CD4-positive, alpha-beta T cell treated with Interleukin-1 beta for 1 hour (primary cell): ENCODE measurements around the gene OPCML.
A peak's percentile ranks its signal among the peaks of the same experiment; 100 is the strongest.

Source experiments
- DNase-seq, 2 donors: peaks; one replicate each; pipeline ENCODE4 v3.0.0-alpha.2; 2020 to 2022

Gene OPCML

GRCh38 chr11:132962041-132962440 lies 570.3 kb downstream of the OPCML start:
- no peak for DNase-seq

- no peak for DNase-seq
Observed at GRCh38 chr11:132961453-132961852, 570.8 kb downstream of the OPCML start.

- no peak for DNase-seq
Observed at GRCh38 chr11:132960273-132961078, 571.8 kb downstream of the OPCML start.

- DNase-seq, result no peak
Observed at GRCh38 chr11:132959693-132960092, 572.6 kb downstream of the OPCML start.

GRCh38 chr11:132957881-132958280 lies 574.4 kb downstream of the OPCML start:
- no peak for DNase-seq

GRCh38 chr11:132948252-132948651 lies 584.0 kb downstream of the OPCML start:
- DNase-seq, result no peak

GRCh38 chr11:132944569-132944944 lies 587.7 kb downstream of the OPCML start:
- no peak for DNase-seq

GRCh38 chr11:132943706-132944568 lies 588.4 kb downstream of the OPCML start:
- DNase-seq, result no peak

GRCh38 chr11:132943357-132943705 lies 589.0 kb downstream of the OPCML start:
- DNase-seq, result no peak

- no peak for DNase-seq
Observed at GRCh38 chr11:132942611-132943356, 589.5 kb downstream of the OPCML start.

- DNase-seq, result no peak
Observed at GRCh38 chr11:132941761-132942160, 590.5 kb downstream of the OPCML start.

- DNase-seq, result peak in 1 of 2 donors; percentile 3
Observed at GRCh38 chr11:132941024-132941646, 591.2 kb downstream of the OPCML start.

GRCh38 chr11:132937016-132937415 lies 595.3 kb downstream of the OPCML start:
- no peak for DNase-seq

- DNase-seq, result no peak
Observed at GRCh38 chr11:132935383-132935782, 596.9 kb downstream of the OPCML start.

- DNase-seq, result no peak
Observed at GRCh38 chr11:132933703-132934102, 598.6 kb downstream of the OPCML start.

- no peak for DNase-seq
Observed at GRCh38 chr11:132925825-132926469, 606.4 kb downstream of the OPCML start.

GRCh38 chr11:132921597-132921996 lies 610.7 kb downstream of the OPCML start:
- no peak for DNase-seq

GRCh38 chr11:132920451-132921096 lies 611.7 kb downstream of the OPCML start:
- no peak for DNase-seq

- DNase-seq, result no peak
Observed at GRCh38 chr11:132914600-132914999, 617.7 kb downstream of the OPCML start.

GRCh38 chr11:132913886-132914285 lies 618.4 kb downstream of the OPCML start:
- no peak for DNase-seq

- no peak for DNase-seq
Observed at GRCh38 chr11:132913295-132913694, 619.0 kb downstream of the OPCML start.

GRCh38 chr11:132911186-132911585 lies 621.1 kb downstream of the OPCML start:
- DNase-seq, result no peak
